Liver (tissue), 3 donors: ENCODE measurements around the gene KLHDC10.

ENCODE experiments used
- FOXA1 ChIP-seq: IDR thresholded peaks from 2 replicates; pipeline ENCODE4 v1.6.1; 2016; ENCODE audit warnings: antibody characterized with exemption
- HNF4A ChIP-seq, 2 donors: conservative IDR thresholded peaks; 2 replicates each; pipeline ENCODE4 v1.6.1; 2016; ENCODE audit warnings: antibody characterized with exemption in 2 of 2, mild to moderate bottlenecking in 2 of 2
- MAX ChIP-seq: IDR thresholded peaks from 2 replicates; pipeline ENCODE4 v1.6.1; 2016; ENCODE audit warnings: antibody characterized with exemption
- RAD21 ChIP-seq, 2 donors: IDR thresholded peaks; 2 replicates each; pipeline ENCODE4 v1.6.1; 2016; ENCODE audit warnings: antibody characterized with exemption in 2 of 2, mild to moderate bottlenecking in 2 of 2
- RXRA ChIP-seq, 2 donors: IDR thresholded peaks; 2 replicates each; pipeline ENCODE4 v1.6.1; 2017 to 2018; ENCODE audit warnings: antibody characterized with exemption in 2 of 2, mild to moderate bottlenecking in 1 of 2
- SP1 ChIP-seq: IDR thresholded peaks from 2 replicates; pipeline ENCODE4 v1.6.1; 2018; ENCODE audit warnings: antibody characterized with exemption, mild to moderate bottlenecking
- TF ChIP-seq, protein P1 (sequence below): fragments of 150-350 bp; IDR thresholded peaks from 2 replicates; pipeline ENCODE4 v1.5.1; 2017; ENCODE audit warnings: improper control_type of control experiment, low read depth, low read length; ENCODE audit not compliant: missing input control
- donor health status: healthy.
- donor health status: healthy.

GRCh38 chr7:130150587-130150986 lies 80.3 kb downstream of the KLHDC10 start:
- TF ChIP-seq, protein P1, sequence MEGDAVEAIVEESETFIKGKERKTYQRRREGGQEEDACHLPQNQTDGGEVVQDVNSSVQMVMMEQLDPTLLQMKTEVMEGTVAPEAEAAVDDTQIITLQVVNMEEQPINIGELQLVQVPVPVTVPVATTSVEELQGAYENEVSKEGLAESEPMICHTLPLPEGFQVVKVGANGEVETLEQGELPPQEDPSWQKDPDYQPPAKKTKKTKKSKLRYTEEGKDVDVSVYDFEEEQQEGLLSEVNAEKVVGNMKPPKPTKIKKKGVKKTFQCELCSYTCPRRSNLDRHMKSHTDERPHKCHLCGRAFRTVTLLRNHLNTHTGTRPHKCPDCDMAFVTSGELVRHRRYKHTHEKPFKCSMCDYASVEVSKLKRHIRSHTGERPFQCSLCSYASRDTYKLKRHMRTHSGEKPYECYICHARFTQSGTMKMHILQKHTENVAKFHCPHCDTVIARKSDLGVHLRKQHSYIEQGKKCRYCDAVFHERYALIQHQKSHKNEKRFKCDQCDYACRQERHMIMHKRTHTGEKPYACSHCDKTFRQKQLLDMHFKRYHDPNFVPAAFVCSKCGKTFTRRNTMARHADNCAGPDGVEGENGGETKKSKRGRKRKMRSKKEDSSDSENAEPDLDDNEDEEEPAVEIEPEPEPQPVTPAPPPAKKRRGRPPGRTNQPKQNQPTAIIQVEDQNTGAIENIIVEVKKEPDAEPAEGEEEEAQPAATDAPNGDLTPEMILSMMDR: no peak
- no peak for TF ChIP-seq RXRA (IDR thresholded peaks at IDR 0.05)
- no peak for TF ChIP-seq SP1
- TF ChIP-seq RAD21 (IDR thresholded peaks at IDR 0.05): no peak
- TF ChIP-seq HNF4A (conservative IDR thresholded peaks at IDR 0.05): no peak
- TF ChIP-seq FOXA1: no peak
- TF ChIP-seq MAX: no peak
